Right lobe of liver (tissue), 6 donors: Measurements from ENCODE around the gene TPRA1. TPM values are rescaled to one million over a fixed set of nuclear protein-coding genes. Genes with fewer than 3 reads are reported as not detected.

Experiments
- ATAC-seq, 4 donors: fragments of 200-7000 bp; cut with Tn5 transposase; one replicate each; pipeline ENCODE4 v1.9.1; 2020; ENCODE audit warnings: mild to moderate bottlenecking in 4 of 4, moderate library complexity in 4 of 4
- DNase-seq, 3 donors: peaks; one replicate each; pipeline ENCODE4 v3.0.0-alpha.2; 2020
- H3K27ac ChIP-seq, 3 donors: fragments of 200-600 bp; one replicate each; pipeline ENCODE4 v1.8.0; 2022
- H3K27me3 ChIP-seq, 2 donors: fragments of 200-600 bp; one replicate each; pipeline ENCODE4 v1.8.0; 2022
- H3K36me3 ChIP-seq, 4 donors: fragments of 200-600 bp; sonication (generic) in 1 of 4; one replicate each; pipeline versions ENCODE4 v1.5.1 to v1.8.0; 2017 to 2022; ENCODE audit warnings: control low read depth in 1 of 4
- H3K4me1 ChIP-seq, 4 donors: fragments of 200-600 bp; sonication (generic) in 1 of 4; one replicate each; pipeline versions ENCODE4 v1.5.1 to v1.8.0; 2017 to 2022; ENCODE audit warnings: control low read depth in 1 of 4
- H3K4me3 ChIP-seq, 3 donors: fragments of 200-600 bp; one replicate each; pipeline ENCODE4 v1.8.0; 2022
- H3K9me3 ChIP-seq, 4 donors: fragments of 200-600 bp; sonication (generic) in 1 of 4; one replicate each; pipeline versions ENCODE4 v1.5.1 to v1.8.0; 2017 to 2022; ENCODE audit warnings: control low read depth in 1 of 4
- CTCF ChIP-seq, 4 donors: fragments of 200-600 bp in 3 of 4; fragments of 450-650 bp in 1 of 4; IDR thresholded peaks; one replicate each; pipeline versions ENCODE4 v1.5.1 to v1.8.0; 2016 to 2022; ENCODE audit warnings: antibody characterized with exemption in 4 of 4, mild to moderate bottlenecking in 2 of 4
- POLR2A ChIP-seq: fragments of 450-650 bp; IDR thresholded peaks from one replicate; pipeline ENCODE4 v1.6.1; 2017; ENCODE audit warnings: antibody characterized with exemption, mild to moderate bottlenecking
- WGBS: methylation state at CpG from one replicate; pipeline ENCODE4 v1.1.6; 2018; ENCODE audit warnings: low coverage, low lambda C conversion rate; ENCODE audit not compliant: insufficient coverage; ENCODE audit errors: missing lambda C conversion rate; 5-methylcytosine and 5-hydroxymethylcytosine counted together
- intact Hi-C, 2 donors: fragments of 100-400 bp; cut with DNase I; formaldehyde crosslinking; loops; one replicate each; pipeline versions ENCODE4 v1.11.2 to v1.14.1; 2022
- total RNA-seq, 6 experiments: library from RNA; depleted of rRNA in 2 of 6; stranded (reverse); fragments of >200 nt in 2 of 6; fragmentation: NEBNext Ultra II Directional in 3 of 6; extraction: Animal tissue kit (Norgen Biotek cat#: 25700) in 3 of 6; gene quantifications; one replicate each; pipeline versions ENCODE4 v1.1.0 to v1.2.4, GENCODE V29; 2016 to 2023
- donor health status: DM: no; HTN: yes; CAD: no.
- donor health status: DM: no; HTN: no; CAD: no.
- donor health status: DM: no; HTN: no; CAD: no.
- donor health status: DM: no; HTN: yes; CAD: no.
- donor health status: DM: no; HTN: yes; CAD: no.

TPRA1 gene
- total RNA-seq, 6 experiments from 2014 or later = 13.9 to 25.9 (median 23.3) TPM

GRCh38 chr3:127566833-127567232 is 23.7 kb downstream of the TPRA1 start:
- no peak for TF ChIP-seq CTCF (IDR thresholded peaks at IDR 0.05)
- no peak for TF ChIP-seq POLR2A
- intact Hi-C loops = no loop called here
- no peak overlapping the region for H3K4me3 ChIP-seq
- no peak for DNase-seq
- no peaks in the 10 kb centered on the region for H3K9me3 ChIP-seq
- no peak overlapping the region for H3K27ac ChIP-seq
- H3K36me3 ChIP-seq = no peaks in the 10 kb centered on the region
- no peaks in the 10 kb centered on the region for H3K27me3 ChIP-seq
- H3K4me1 ChIP-seq = peaks cover 0 to under 1% (median 0%) of the 10 kb centered on the region in 4 donors
- 53% methylated on average over 3 of the region's 9 CpGs for whole genome bisulfite sequencing
- no peak for ATAC-seq

- H3K9me3 ChIP-seq = no peaks in the 10 kb centered on the region
- no peak overlapping the region for H3K27ac ChIP-seq
- 42% methylated on average over 2 of the region's 7 CpGs for WGBS
- TF ChIP-seq POLR2A = no peak
- no peak for TF ChIP-seq CTCF (IDR thresholded peaks at IDR 0.05)
- no peaks in the 10 kb centered on the region for H3K4me1 ChIP-seq
- H3K36me3 ChIP-seq = no peaks in the 10 kb centered on the region
- no peak for ATAC-seq
- intact Hi-C loops = no loop called here
- DNase-seq = no peak
- H3K27me3 ChIP-seq = no peaks in the 10 kb centered on the region
- no peak overlapping the region for H3K4me3 ChIP-seq
Observed at GRCh38 chr3:127565711-127566110, 24.8 kb downstream of the TPRA1 start.

GRCh38 chr3:127560051-127560787 is 30.3 kb downstream of the TPRA1 start:
- H3K4me1 ChIP-seq = no peaks in the 10 kb centered on the region
- H3K27ac ChIP-seq = no peak overlapping the region
- no peak for ATAC-seq
- no peak for DNase-seq
- intact Hi-C loops = no loop called here
- no peaks in the 10 kb centered on the region for H3K27me3 ChIP-seq
- WGBS = 47% methylated on average over 3 of the region's 3 CpGs
- no peak overlapping the region for H3K4me3 ChIP-seq
- no peaks in the 10 kb centered on the region for H3K9me3 ChIP-seq
- H3K36me3 ChIP-seq = no peaks in the 10 kb centered on the region
- TF ChIP-seq CTCF (IDR thresholded peaks at IDR 0.05) (no peak), POLR2A (no peak)

- Histone ChIP-seq H3K27ac (no peak overlapping the region), H3K4me3 (no peak overlapping the region), H3K27me3 (no peaks in the 10 kb centered on the region), H3K4me1 (no peaks in the 10 kb centered on the region), H3K9me3 (no peaks in the 10 kb centered on the region), H3K36me3 (no peaks in the 10 kb centered on the region)
- WGBS = 80% methylated on average over 6 of the region's 6 CpGs
- no peak for DNase-seq
- intact Hi-C loops = loop anchor here in 1 of 2 donors (10.0 kb wide), 1 partner anchor 802 kb away; no protein-coding TSS in a partner anchor
- no peak for ATAC-seq
- no peak for TF ChIP-seq POLR2A
- TF ChIP-seq CTCF (IDR thresholded peaks at IDR 0.05) = peak in 1 of 4 donors; percentile 19
Observed at GRCh38 chr3:127556565-127556964, 34.0 kb downstream of the TPRA1 start.
